T-helper 2 cell treated with Interferon-gamma antibody and Interleukin-4, amounts not matched to agents 5 μg/mL and 100 μg/mL, for 36 hours (primary cell): Measurements from ENCODE around the gene HNRNPM.
"Not testable (repeated sequence)": the region's sequence is repeated elsewhere in the genome, so short reads cannot be mapped to it uniquely, and the experiment has no call there.

Experiments used
- DNase-seq: peaks from one replicate; pipeline ENCODE4 v3.0.0; 2021; ENCODE audit warnings: low spot score
- H3K27ac Mint-ChIP-seq: one replicate; pipeline ENCODE4 v1.8.0; 2021; ENCODE audit warnings: mild to moderate bottlenecking, mixed read lengths
- H3K27me3 Mint-ChIP-seq: one replicate; pipeline ENCODE4 v1.8.0; 2021; ENCODE audit warnings: low read depth, mixed read lengths
- H3K36me3 Mint-ChIP-seq: one replicate; pipeline ENCODE4 v1.8.0; 2021; ENCODE audit warnings: low read depth, mixed read lengths
- H3K4me1 Mint-ChIP-seq: one replicate; pipeline ENCODE4 v1.8.0; 2021; ENCODE audit warnings: low read depth, mixed read lengths
- H3K4me3 Mint-ChIP-seq: one replicate; pipeline ENCODE4 v1.8.0; 2022; ENCODE audit warnings: mild to moderate bottlenecking, moderate library complexity, mixed read lengths
- H3K9me3 Mint-ChIP-seq: one replicate; pipeline ENCODE4 v1.8.0; 2021; ENCODE audit warnings: mixed read lengths

HNRNPM gene

GRCh38 chr19:8444140-8444676, 567 bp upstream of the HNRNPM start:
- peak overlapping the region; percentile 99 for H3K27ac Mint-ChIP-seq
- DNase-seq, H3K9me3 Mint-ChIP-seq, H3K27me3 Mint-ChIP-seq: not testable (repeated sequence)
- peaks cover 25% of the 10 kb centered on the region for H3K4me1 Mint-ChIP-seq
- H3K36me3 Mint-ChIP-seq, result peaks cover 24% of the 10 kb centered on the region
- H3K4me3 Mint-ChIP-seq, result peak overlapping the region; percentile 96

GRCh38 chr19:8445488-8446001, 770 bp downstream of the HNRNPM start:
- H3K4me3 Mint-ChIP-seq, result peak overlapping the region; percentile 91
- peak; percentile 49 for DNase-seq
- peaks cover 32% of the 10 kb centered on the region for H3K4me1 Mint-ChIP-seq
- H3K27ac Mint-ChIP-seq, result peak overlapping the region; percentile 90
- peaks cover 24% of the 10 kb centered on the region for H3K36me3 Mint-ChIP-seq
- H3K9me3 Mint-ChIP-seq, result no peaks in the 10 kb centered on the region
- H3K27me3 Mint-ChIP-seq, result no peaks in the 10 kb centered on the region

- Mint-ChIP-seq H3K4me1 (peaks cover 34% of the 10 kb centered on the region), H3K27me3 (no peaks in the 10 kb centered on the region), H3K9me3 (no peaks in the 10 kb centered on the region)
Measured at GRCh38 chr19:8446061-8446709, 1.4 kb downstream of the HNRNPM start.

GRCh38 chr19:8449830-8450229, 5.1 kb downstream of the HNRNPM start:
- no peaks in the 10 kb centered on the region for H3K9me3 Mint-ChIP-seq
- peaks cover 50% of the 10 kb centered on the region for H3K4me1 Mint-ChIP-seq
- H3K36me3 Mint-ChIP-seq, result peaks cover 32% of the 10 kb centered on the region
- DNase-seq, result no peak
- no peak overlapping the region for H3K27ac Mint-ChIP-seq
- H3K4me3 Mint-ChIP-seq, result no peak overlapping the region
- H3K27me3 Mint-ChIP-seq, result no peaks in the 10 kb centered on the region

More at GRCh38 chr19:8446061-8446709, 1.4 kb downstream of the HNRNPM start:
- Mint-ChIP-seq H3K4me3 (peak overlapping the region; percentile 91), H3K36me3 (peaks cover 24% of the 10 kb centered on the region), H3K27ac (peak overlapping the region; percentile 90)
- no peak for DNase-seq

GRCh38 chr19:8451377-8451776, 6.6 kb downstream of the HNRNPM start:
- Mint-ChIP-seq H3K9me3 (no peaks in the 10 kb centered on the region), H3K27me3 (no peaks in the 10 kb centered on the region), H3K36me3 (peaks cover 36% of the 10 kb centered on the region), H3K4me1 (peaks cover 52% of the 10 kb centered on the region), H3K4me3 (peak overlapping the region; percentile 8), H3K27ac (peak overlapping the region; percentile 17)
- DNase-seq, result no peak

GRCh38 chr19:8451885-8452284, 7.1 kb downstream of the HNRNPM start:
- Mint-ChIP-seq H3K4me3 (peak overlapping the region; percentile 8), H3K36me3 (peaks cover 36% of the 10 kb centered on the region), H3K9me3 (no peaks in the 10 kb centered on the region), H3K27ac (no peak overlapping the region), H3K27me3 (no peaks in the 10 kb centered on the region), H3K4me1 (peaks cover 54% of the 10 kb centered on the region)
- no peak for DNase-seq

- H3K36me3 Mint-ChIP-seq, result peaks cover 34% of the 10 kb centered on the region
- H3K27me3 Mint-ChIP-seq, result no peaks in the 10 kb centered on the region
- H3K27ac Mint-ChIP-seq, result peak overlapping the region; percentile 40
- no peak overlapping the region for H3K4me3 Mint-ChIP-seq
- peaks cover 52% of the 10 kb centered on the region for H3K4me1 Mint-ChIP-seq
- DNase-seq, result no peak
- H3K9me3 Mint-ChIP-seq, result no peaks in the 10 kb centered on the region
Measured at GRCh38 chr19:8452446-8453123, 7.8 kb downstream of the HNRNPM start.

GRCh38 chr19:8453616-8454015, 8.8 kb downstream of the HNRNPM start:
- Mint-ChIP-seq H3K27ac (no peak overlapping the region), H3K36me3 (peaks cover 36% of the 10 kb centered on the region), H3K27me3 (no peaks in the 10 kb centered on the region), H3K4me1 (peaks cover 54% of the 10 kb centered on the region), H3K9me3 (no peaks in the 10 kb centered on the region), H3K4me3 (no peak overlapping the region)
- no peak for DNase-seq

- Mint-ChIP-seq H3K27me3 (no peaks in the 10 kb centered on the region), H3K4me1 (peaks cover 51% of the 10 kb centered on the region), H3K27ac (no peak overlapping the region), H3K36me3 (peaks cover 36% of the 10 kb centered on the region), H3K9me3 (no peaks in the 10 kb centered on the region), H3K4me3 (no peak overlapping the region)
- no peak for DNase-seq
Measured at GRCh38 chr19:8454218-8454617, 9.4 kb downstream of the HNRNPM start.

GRCh38 chr19:8455018-8455417, 10.2 kb downstream of the HNRNPM start:
- Mint-ChIP-seq H3K27me3 (no peaks in the 10 kb centered on the region), H3K4me3 (no peak overlapping the region), H3K9me3 (no peaks in the 10 kb centered on the region), H3K27ac (peak overlapping the region; percentile 26), H3K36me3 (peaks cover 41% of the 10 kb centered on the region), H3K4me1 (peaks cover 54% of the 10 kb centered on the region)
- no peak for DNase-seq

- DNase-seq, result no peak
- Mint-ChIP-seq H3K9me3 (no peaks in the 10 kb centered on the region), H3K36me3 (peaks cover 44% of the 10 kb centered on the region), H3K4me3 (no peak overlapping the region), H3K4me1 (peaks cover 51% of the 10 kb centered on the region), H3K27me3 (no peaks in the 10 kb centered on the region), H3K27ac (peak overlapping the region; percentile 38)
Measured at GRCh38 chr19:8456064-8456463, 11.3 kb downstream of the HNRNPM start.

GRCh38 chr19:8457209-8457608, 12.4 kb downstream of the HNRNPM start:
- DNase-seq, result no peak
- Mint-ChIP-seq H3K9me3 (no peaks in the 10 kb centered on the region), H3K27ac (no peak overlapping the region), H3K4me3 (no peak overlapping the region), H3K4me1 (peaks cover 47% of the 10 kb centered on the region), H3K36me3 (peaks cover 46% of the 10 kb centered on the region), H3K27me3 (no peaks in the 10 kb centered on the region)

GRCh38 chr19:8457827-8458226, 13.1 kb downstream of the HNRNPM start:
- Mint-ChIP-seq H3K27ac (no peak overlapping the region), H3K9me3 (no peaks in the 10 kb centered on the region), H3K27me3 (no peaks in the 10 kb centered on the region), H3K4me1 (peaks cover 42% of the 10 kb centered on the region), H3K4me3 (no peak overlapping the region), H3K36me3 (peaks cover 50% of the 10 kb centered on the region)
- DNase-seq, result no peak

- DNase-seq, result no peak
- peaks cover 54% of the 10 kb centered on the region for H3K36me3 Mint-ChIP-seq
- peaks cover 42% of the 10 kb centered on the region for H3K4me1 Mint-ChIP-seq
- no peaks in the 10 kb centered on the region for H3K27me3 Mint-ChIP-seq
- H3K4me3 Mint-ChIP-seq, result no peak overlapping the region
- no peak overlapping the region for H3K27ac Mint-ChIP-seq
- H3K9me3 Mint-ChIP-seq, result no peaks in the 10 kb centered on the region
Measured at GRCh38 chr19:8458380-8458779, 13.6 kb downstream of the HNRNPM start.
